Fibroblast of lung (primary cell): ENCODE data around the gene LEFTY2. TPM values are rescaled to one million over a fixed set of nuclear protein-coding genes. Genes with fewer than 3 reads are reported as not detected.

Source experiments
- DNase-seq, 2 donors: peaks; one replicate each; pipeline versions ENCODE4 v3.0.0 to v3.0.0-alpha.2; 2010; ENCODE audit warnings: low read depth in 2 of 2
- H2AFZ ChIP-seq: 2 replicates; pipeline ENCODE4 v1.5.1; 2012; ENCODE audit warnings: low read length, control low read depth, inconsistent platforms
- H3K27ac ChIP-seq: 2 replicates; pipeline ENCODE4 v1.5.1; 2011; ENCODE audit warnings: low read length, control low read depth; ENCODE audit not compliant: insufficient read depth
- H3K27me3 ChIP-seq: 2 replicates; pipeline ENCODE4 v1.5.1; 2011; ENCODE audit warnings: mild to moderate bottlenecking, low read length; ENCODE audit not compliant: control insufficient read depth, insufficient read depth
- H3K36me3 ChIP-seq: 2 replicates; pipeline ENCODE4 v1.5.1; 2011; ENCODE audit warnings: low read length; ENCODE audit not compliant: control insufficient read depth, insufficient read depth
- H3K4me1 ChIP-seq: 2 replicates; pipeline ENCODE4 v1.5.1; 2011; ENCODE audit warnings: low read length; ENCODE audit not compliant: control insufficient read depth, insufficient read depth; ENCODE audit errors: extremely low read depth
- H3K4me2 ChIP-seq: 2 replicates; pipeline ENCODE4 v1.5.1; 2011; ENCODE audit warnings: low read length, control low read depth; ENCODE audit not compliant: insufficient read depth; ENCODE audit errors: extremely low read depth
- H3K4me3 ChIP-seq, 4 experiments: fragments of 200-600 bp in 1 of 4; sonication (generic) in 1 of 4; replicated peaks in 1 of 4; 2 replicates each; pipeline ENCODE4 v1.5.1; 2011 to 2016; ENCODE audit warnings: low read length in 4 of 4, low read depth in 3 of 4, mild to moderate bottlenecking in 3 of 4, control low read depth in 2 of 4, inconsistent platforms in 1 of 4, mixed read lengths in 1 of 4; ENCODE audit not compliant: insufficient read depth in 1 of 4; ENCODE audit errors: control extremely low read depth in 1 of 4
- H3K79me2 ChIP-seq: 2 replicates; pipeline ENCODE4 v1.5.1; 2012; ENCODE audit warnings: mild to moderate bottlenecking, low read length, inconsistent platforms; ENCODE audit not compliant: control insufficient read depth, insufficient read depth
- H3K9ac ChIP-seq: 2 replicates; pipeline ENCODE4 v1.5.1; 2011; ENCODE audit warnings: mild to moderate bottlenecking, low read length, control low read depth; ENCODE audit not compliant: insufficient read depth
- H3K9me3 ChIP-seq: 2 replicates; pipeline ENCODE4 v1.5.1; 2012; ENCODE audit warnings: low read depth, low read length; ENCODE audit not compliant: control insufficient read depth, insufficient read depth
- H4K20me1 ChIP-seq: 2 replicates; pipeline ENCODE4 v1.5.1; 2011; ENCODE audit warnings: low read length; ENCODE audit not compliant: control insufficient read depth, insufficient read depth; ENCODE audit errors: extremely low read depth
- CTCF ChIP-seq, 2 donors: IDR thresholded peaks in 1 of 2; conservative IDR thresholded peaks in 1 of 2; 1 replicate in 1 of 2; 2 replicates in 1 of 2; pipeline ENCODE4 v1.5.1; 2011 to 2012; ENCODE audit warnings: low read length in 2 of 2, control low read depth in 1 of 2, inconsistent platforms in 1 of 2, low read depth in 1 of 2, mild to moderate bottlenecking in 1 of 2
- EZH2 ChIP-seq: IDR thresholded peaks from 2 replicates; pipeline ENCODE4 v1.5.1; 2012; ENCODE audit warnings: low read length, control low read depth, mild to moderate bottlenecking; ENCODE audit errors: missing control alignments
- polyA plus RNA-seq, 2 donors: library from polyadenylated mRNA; depleted of rRNA in 1 of 2; stranded (reverse) in 1 of 2; unstranded in 1 of 2; fragments of >200 nt; gene quantifications; 2 replicates each; pipeline ENCODE4 v1.2.1, GENCODE V29; 2011 to 2012; ENCODE audit warnings: missing spikeins in 1 of 2
- total RNA-seq: library from RNA; depleted of rRNA; stranded (reverse); fragments of >200 nt; gene quantifications from 2 replicates; pipeline ENCODE4 v1.2.1, GENCODE V29; 2014

LEFTY2 gene
- total and polyA plus RNA-seq, 2 donors (not counting 1 experiment from before 2014, with no cell fraction given): not detected

GRCh38 chr1:225909477-225909876 is 31.5 kb downstream of the LEFTY2 start:
- no peak overlapping the region for H3K27ac ChIP-seq
- H3K4me1 ChIP-seq: no peaks in the 10 kb centered on the region
- H3K4me3 ChIP-seq: no peak overlapping the region
- no peak for DNase-seq
- H4K20me1 ChIP-seq: no peaks in the 10 kb centered on the region
- H3K9me3 ChIP-seq: no peaks in the 10 kb centered on the region
- H3K79me2 ChIP-seq: no peaks in the 10 kb centered on the region
- H3K4me2 ChIP-seq: no peak overlapping the region
- no peak overlapping the region for H3K9ac ChIP-seq
- H2AFZ ChIP-seq: no peak overlapping the region
- no peaks in the 10 kb centered on the region for H3K36me3 ChIP-seq
- H3K27me3 ChIP-seq: no peaks in the 10 kb centered on the region
- no peak for TF ChIP-seq EZH2
- no peak for TF ChIP-seq CTCF (conservative IDR thresholded peaks at IDR 0.05 in 1 of 2, IDR thresholded peaks at IDR 0.05 in 1 of 2; ENCODE audit: low read depth in 1 of 2, low read length in 2 of 2)

- TF ChIP-seq CTCF (conservative IDR thresholded peaks at IDR 0.05 in 1 of 2, IDR thresholded peaks at IDR 0.05 in 1 of 2; ENCODE audit: low read depth in 1 of 2, low read length in 2 of 2) (no peak), EZH2 (no peak)
- Histone ChIP-seq H3K9ac (no peak overlapping the region), H3K27ac (no peak overlapping the region), H3K4me2 (no peak overlapping the region), H3K36me3 (no peaks in the 10 kb centered on the region), H3K79me2 (no peaks in the 10 kb centered on the region), H3K4me3 (no peak overlapping the region), H3K27me3 (no peaks in the 10 kb centered on the region), H3K9me3 (no peaks in the 10 kb centered on the region), H4K20me1 (no peaks in the 10 kb centered on the region), H3K4me1 (no peaks in the 10 kb centered on the region), H2AFZ (no peak overlapping the region)
- DNase-seq: no peak
Observed at GRCh38 chr1:225908773-225909172, 32.2 kb downstream of the LEFTY2 start.

GRCh38 chr1:225908013-225908640 is 32.9 kb downstream of the LEFTY2 start:
- Histone ChIP-seq H3K4me1 (no peaks in the 10 kb centered on the region), H3K9ac (no peak overlapping the region), H2AFZ (no peak overlapping the region), H3K79me2 (no peaks in the 10 kb centered on the region), H4K20me1 (no peaks in the 10 kb centered on the region), H3K9me3 (no peaks in the 10 kb centered on the region), H3K27ac (no peak overlapping the region), H3K4me2 (no peak overlapping the region), H3K4me3 (no peak overlapping the region), H3K36me3 (no peaks in the 10 kb centered on the region), H3K27me3 (no peaks in the 10 kb centered on the region)
- DNase-seq: no peak
- TF ChIP-seq EZH2: no peak
